ENCODE results near the gene ATP5IF1. TPM values are rescaled to one million over a fixed set of nuclear protein-coding genes. Genes with fewer than 3 reads are reported as not detected.

The ATP5IF1 gene
- total and polyA plus RNA-seq, 10 of the 15 experiments (the other 5 are each of a cell fraction or from before 2014, with no cell fraction given), result 253 to 1,210 (median 418) TPM

- peak; percentile 86 for TF ChIP-seq NFIC (IDR thresholded peaks at IDR 0.05; ENCODE audit: low read depth, low read length)
- TF ChIP-seq BCL3 (IDR thresholded peaks at IDR 0.05; ENCODE audit: borderline replicate concordance, insufficient read depth, low read depth, low read length, poor library complexity, severe bottlenecking), result no peak
- TF ChIP-seq LARP7 (IDR thresholded peaks at IDR 0.05), result no peak; the same call in 1 of the 2 replicates
- TF ChIP-seq FOXM1 (IDR thresholded peaks at IDR 0.05; ENCODE audit: low read depth, low read length), result peak; percentile 88; the same call in 1 of the 2 replicates
- no peak for TF ChIP-seq SIX5 (IDR thresholded peaks at IDR 0.05; ENCODE audit: low read depth, low read length, severe bottlenecking)
- TF ChIP-seq IRF4 (IDR thresholded peaks at IDR 0.05; ENCODE audit: low read depth, low read length), result peak; percentile 48; the same call in 1 of the 2 replicates
- TF ChIP-seq ZNF24 (IDR thresholded peaks at IDR 0.05), result no peak
- TF ChIP-seq ETV6 (conservative IDR thresholded peaks at IDR 0.05 in 1 of 2, IDR thresholded peaks at IDR 0.05 in 1 of 2; ENCODE audit: borderline replicate concordance in 1 of 2, low read depth in 1 of 2), result 0 out of 4 replicates have a peak, but pooled peaks of 1 of the 2 experiments have one; percentile 45
- TF ChIP-seq RCOR1 (conservative IDR thresholded peaks at IDR 0.05; ENCODE audit: low read depth, low read length), result no peak
- TF ChIP-seq FOS (IDR thresholded peaks at IDR 0.05; ENCODE audit: borderline replicate concordance, extremely low read depth, insufficient read length), result no peak
- no peak for TF ChIP-seq NR2C1 (IDR thresholded peaks at IDR 0.05)
- peak in 1 of 2 experiments; percentile 69; a peak in 1 of 4 replicates for TF ChIP-seq SRF (IDR thresholded peaks at IDR 0.05; ENCODE audit: low read depth in 2 of 2, low read length in 2 of 2)
- TF ChIP-seq CBX3 (IDR thresholded peaks at IDR 0.05; ENCODE audit: borderline replicate concordance, low read depth), result no peak
- TF ChIP-seq RELA (IDR thresholded peaks at IDR 0.05; ENCODE audit: borderline replicate concordance, partially characterized antibody), result no peak
- TF ChIP-seq MYC (IDR thresholded peaks at IDR 0.05; ENCODE audit: insufficient read depth, insufficient read length, insufficient replicate concordance, low read length, severe bottlenecking), result no peak
- TF ChIP-seq SREBF1 (IDR thresholded peaks at IDR 0.05; ENCODE audit: low read length), result no peak
- no peak for TF ChIP-seq RBBP5 (conservative IDR thresholded peaks at IDR 0.05)
- TF ChIP-seq CREM (IDR thresholded peaks at IDR 0.05; ENCODE audit: low read depth), result peak; percentile 54; the same call in 1 of the 2 replicates
- TF ChIP-seq ZBED1 (IDR thresholded peaks at IDR 0.05; ENCODE audit: borderline replicate concordance), result no peak
- TF ChIP-seq IKZF2 (IDR thresholded peaks at IDR 0.05), result peak; percentile 82 to 84; a peak in 3 of 4 replicates
- TF ChIP-seq HCFC1 (IDR thresholded peaks at IDR 0.05; ENCODE audit: low read length), result no peak
- TF ChIP-seq NR2F1 (conservative IDR thresholded peaks at IDR 0.05), result peak; percentile 45
- TF ChIP-seq, protein P1, sequence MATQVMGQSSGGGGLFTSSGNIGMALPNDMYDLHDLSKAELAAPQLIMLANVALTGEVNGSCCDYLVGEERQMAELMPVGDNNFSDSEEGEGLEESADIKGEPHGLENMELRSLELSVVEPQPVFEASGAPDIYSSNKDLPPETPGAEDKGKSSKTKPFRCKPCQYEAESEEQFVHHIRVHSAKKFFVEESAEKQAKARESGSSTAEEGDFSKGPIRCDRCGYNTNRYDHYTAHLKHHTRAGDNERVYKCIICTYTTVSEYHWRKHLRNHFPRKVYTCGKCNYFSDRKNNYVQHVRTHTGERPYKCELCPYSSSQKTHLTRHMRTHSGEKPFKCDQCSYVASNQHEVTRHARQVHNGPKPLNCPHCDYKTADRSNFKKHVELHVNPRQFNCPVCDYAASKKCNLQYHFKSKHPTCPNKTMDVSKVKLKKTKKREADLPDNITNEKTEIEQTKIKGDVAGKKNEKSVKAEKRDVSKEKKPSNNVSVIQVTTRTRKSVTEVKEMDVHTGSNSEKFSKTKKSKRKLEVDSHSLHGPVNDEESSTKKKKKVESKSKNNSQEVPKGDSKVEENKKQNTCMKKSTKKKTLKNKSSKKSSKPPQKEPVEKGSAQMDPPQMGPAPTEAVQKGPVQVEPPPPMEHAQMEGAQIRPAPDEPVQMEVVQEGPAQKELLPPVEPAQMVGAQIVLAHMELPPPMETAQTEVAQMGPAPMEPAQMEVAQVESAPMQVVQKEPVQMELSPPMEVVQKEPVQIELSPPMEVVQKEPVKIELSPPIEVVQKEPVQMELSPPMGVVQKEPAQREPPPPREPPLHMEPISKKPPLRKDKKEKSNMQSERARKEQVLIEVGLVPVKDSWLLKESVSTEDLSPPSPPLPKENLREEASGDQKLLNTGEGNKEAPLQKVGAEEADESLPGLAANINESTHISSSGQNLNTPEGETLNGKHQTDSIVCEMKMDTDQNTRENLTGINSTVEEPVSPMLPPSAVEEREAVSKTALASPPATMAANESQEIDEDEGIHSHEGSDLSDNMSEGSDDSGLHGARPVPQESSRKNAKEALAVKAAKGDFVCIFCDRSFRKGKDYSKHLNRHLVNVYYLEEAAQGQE (IDR thresholded peaks at IDR 0.05; ENCODE audit: low read depth, low read length), result no peak
- TF ChIP-seq EED (IDR thresholded peaks at IDR 0.05; ENCODE audit: low read depth), result peak; percentile 60; the same call in 1 of the 2 replicates
- TF ChIP-seq NFXL1 (IDR thresholded peaks at IDR 0.05; ENCODE audit: borderline replicate concordance), result no peak
- no peak for TF ChIP-seq BACH1 (IDR thresholded peaks at IDR 0.05; ENCODE audit: borderline replicate concordance)
Observed at GRCh38 chr1:28244549-28245251, 8.8 kb downstream of the ATP5IF1 start (continued).
